Stimulated activated CD8-positive, alpha-beta memory T cell treated with anti-CD3 and anti-CD28 coated beads, Interleukin-7, amount 100 ng/mL, for 4 hours (primary cell): ENCODE measurements around the gene PKD2L2.
"Not testable (repeated sequence)": the region's sequence is repeated elsewhere in the genome, so short reads cannot be mapped to it uniquely, and the experiment has no call there.

Experiments used
- DNase-seq, 2 donors: peaks; one replicate each; pipeline ENCODE4 v3.0.0-alpha.2; 2020; ENCODE audit warnings: low read depth in 2 of 2

PKD2L2 gene

GRCh38 chr5:137957948-137958347, 68.7 kb downstream of the PKD2L2 start:
- DNase-seq: no peak

DNA sequence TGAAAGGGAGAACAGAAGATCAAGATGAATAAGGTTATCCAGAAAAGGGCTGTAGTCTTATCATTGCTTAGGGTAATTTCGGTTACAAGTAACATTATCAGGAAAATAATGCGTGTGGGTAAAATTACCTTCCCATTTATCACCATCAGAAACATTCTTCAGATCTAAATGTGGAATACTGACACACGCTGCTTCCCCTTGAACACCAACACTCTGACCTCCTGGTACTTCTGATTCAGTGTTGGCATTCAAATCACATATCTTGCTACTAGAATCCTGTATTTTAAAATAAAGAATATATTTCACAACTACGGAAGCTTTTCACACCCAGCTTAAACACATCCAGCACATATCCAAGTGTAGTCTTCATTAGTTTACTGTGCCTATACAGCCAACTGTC, 70.2 kb downstream of the PKD2L2 start:
- DNase-seq: no peak

DNA sequence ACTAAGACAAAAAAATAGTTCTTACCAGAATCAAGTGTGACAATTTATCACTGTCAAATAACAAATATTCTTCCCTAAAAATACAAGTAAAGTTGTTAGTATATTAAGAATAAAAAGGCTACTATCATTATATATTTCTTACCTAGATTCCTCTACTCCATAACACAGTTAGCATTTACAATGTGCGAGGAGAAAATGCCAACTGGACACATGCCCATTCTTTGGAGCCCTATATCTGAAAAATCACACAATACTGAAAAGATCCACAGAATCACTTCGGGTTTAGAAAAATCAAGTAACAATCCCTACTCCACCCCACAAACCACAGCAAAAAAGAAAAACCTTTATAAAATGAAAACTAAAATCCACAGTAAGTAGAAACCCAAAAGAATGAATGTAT, 70.9 kb downstream of the PKD2L2 start:
- DNase-seq: no peak

- DNase-seq: no peak
These were observed 71.6 kb downstream of the PKD2L2 start for GRCh38 chr5:137960819-137961218.

- DNase-seq: not testable (repeated sequence)
These were observed 81.1 kb downstream of the PKD2L2 start for GRCh38 chr5:137970384-137970783.

DNA sequence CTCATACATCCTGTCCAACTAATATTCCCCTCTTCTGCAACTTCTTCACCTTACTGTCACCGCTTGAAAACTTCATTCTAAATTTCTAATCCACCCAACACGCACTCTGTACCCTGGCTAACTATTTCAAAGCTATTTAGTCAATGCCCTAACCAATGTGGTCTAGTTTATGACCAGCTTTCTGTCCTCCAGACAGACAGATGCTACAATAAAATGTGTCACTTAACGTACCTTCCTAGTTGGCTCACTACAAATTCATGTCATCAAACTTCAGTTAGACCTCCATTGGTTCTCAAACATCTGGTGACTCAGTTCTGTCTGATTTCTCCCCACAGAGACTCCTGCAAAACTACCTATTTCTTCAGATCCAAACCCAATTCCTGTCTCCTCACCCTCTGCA, 86.0 kb downstream of the PKD2L2 start:
- no peak for DNase-seq

DNA sequence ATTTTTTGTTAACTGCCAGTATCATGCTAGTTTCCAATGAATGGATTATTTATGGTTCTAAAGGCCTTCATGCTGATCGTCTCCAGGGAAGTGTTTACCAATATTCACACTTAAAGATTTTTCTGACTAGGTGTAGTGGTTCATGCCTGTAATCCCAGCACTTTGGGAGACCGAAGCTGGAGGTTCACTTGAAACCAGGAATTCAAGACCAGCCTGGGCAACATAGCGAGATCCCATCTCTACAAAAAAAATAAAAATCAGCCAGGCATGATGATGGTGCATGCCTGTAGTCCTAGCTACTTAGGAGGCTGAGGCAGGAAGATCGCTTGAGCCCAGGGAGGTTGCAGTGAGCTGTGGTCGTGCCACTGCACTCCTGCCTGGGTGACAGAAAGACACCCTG, 100.2 kb downstream of the PKD2L2 start:
- DNase-seq: no peak
